B cell (primary cell): ENCODE results near the gene CCDC179. TPM values are rescaled to one million over a fixed set of nuclear protein-coding genes. Genes with fewer than 3 reads are reported as not detected.

Experiments used
- ATAC-seq: fragments of 200-7000 bp; cut with Tn5 transposase; one replicate; pipeline ENCODE4 v1.10.0; 2021; ENCODE audit warnings: low read depth, mild to moderate bottlenecking, moderate number of reproducible peaks, moderate library complexity
- CTCF ChIA-PET: fragments of 350-600 bp; sonication (Branson Sonifier 250); formaldehyde crosslinking; loops from one replicate; lab custom pipeline; 2021; ENCODE audit warnings: antibody characterized with exemption, inconsistent platforms; lab: Charles Lee
- POLR2A ChIA-PET: fragments of 350-600 bp; sonication (Branson Sonifier 250); formaldehyde crosslinking; loops from one replicate; lab custom pipeline; 2021; ENCODE audit warnings: antibody characterized with exemption; lab: Charles Lee
- DNase-seq: peaks from one replicate; pipeline ENCODE4 v3.0.0; 2013
- H2AFZ ChIP-seq: 2 replicates; pipeline ENCODE4 v1.6.1; 2012; ENCODE audit warnings: mild to moderate bottlenecking, low read depth, low read length; ENCODE audit not compliant: insufficient read depth, poor library complexity, severe bottlenecking
- H3K27ac ChIP-seq, 2 donors: 1 replicate in 1 of 2; 2 replicates in 1 of 2; pipeline ENCODE4 v1.5.1; 2012 to 2013; ENCODE audit warnings: low read length in 2 of 2, mild to moderate bottlenecking in 2 of 2, moderate library complexity in 1 of 2
- H3K27me3 ChIP-seq, 4 experiments: fragments of 200-600 bp in 1 of 4; sonication (generic) in 1 of 4; replicated peaks in 1 of 4; 1 replicate in 2 of 4; 2 replicates in 2 of 4; pipeline versions ENCODE4 v1.6.1 to v1.7.0; 2013 to 2016; ENCODE audit warnings: low read length in 3 of 4, mild to moderate bottlenecking in 2 of 4, mixed read lengths in 1 of 4, moderate library complexity in 1 of 4; ENCODE audit not compliant: insufficient read depth in 4 of 4, control insufficient read depth in 3 of 4; ENCODE audit errors: control extremely low read depth in 1 of 4
- H3K36me3 ChIP-seq, 2 experiments: replicated peaks in 1 of 2; 1 replicate in 1 of 2; 2 replicates in 1 of 2; pipeline versions ENCODE4 v1.6.1 to v1.7.1; 2013; ENCODE audit warnings: low read length in 1 of 2; ENCODE audit not compliant: insufficient read depth in 2 of 2, control insufficient read depth in 1 of 2; ENCODE audit errors: control extremely low read depth in 1 of 2, extremely low read depth in 1 of 2
- H3K4me1 ChIP-seq, 2 donors: fragments of 200-600 bp in 1 of 2; sonication (generic) in 1 of 2; 1 replicate in 1 of 2; 2 replicates in 1 of 2; pipeline versions ENCODE4 v1.5.1 to v1.6.1; 2013 to 2017; ENCODE audit warnings: low read length in 2 of 2; ENCODE audit not compliant: control insufficient read depth in 2 of 2, insufficient read depth in 2 of 2
- H3K4me2 ChIP-seq: replicated peaks from 2 replicates; pipeline ENCODE3; 2012; ENCODE audit warnings: mild to moderate bottlenecking, low read depth, low read length; ENCODE audit not compliant: poor library complexity, severe bottlenecking
- H3K4me3 ChIP-seq, 5 experiments: fragments of 200-600 bp in 1 of 5; sonication (generic) in 1 of 5; 1 replicate in 3 of 5; 2 replicates in 2 of 5; pipeline versions ENCODE4 v1.5.1 to v1.7.0; 2011 to 2016; ENCODE audit warnings: low read length in 4 of 5, mild to moderate bottlenecking in 4 of 5, low read depth in 2 of 5, control low read depth in 1 of 5, moderate library complexity in 1 of 5; ENCODE audit not compliant: insufficient read depth in 1 of 5; ENCODE audit errors: control extremely low read depth in 1 of 5, extremely low read depth in 1 of 5
- H3K79me2 ChIP-seq: fragments of 200-600 bp; sonication (generic); one replicate; pipeline ENCODE4 v1.6.0; 2016; ENCODE audit warnings: low read length; ENCODE audit not compliant: control insufficient read depth, insufficient read depth
- H3K9ac ChIP-seq: fragments of 200-600 bp; sonication (generic); 2 replicates; pipeline ENCODE4 v1.6.1; 2017; ENCODE audit warnings: mild to moderate bottlenecking, low read length, moderate library complexity
- H3K9me3 ChIP-seq, 3 donors: one replicate each; pipeline versions ENCODE4 v1.6.1 to v1.7.1; 2013; ENCODE audit warnings: low read length in 2 of 3; ENCODE audit not compliant: control insufficient read depth in 2 of 3, insufficient read depth in 1 of 3; ENCODE audit errors: control extremely low read depth in 1 of 3
- H4K20me1 ChIP-seq: 2 replicates; pipeline ENCODE4 v1.6.0; 2012; ENCODE audit warnings: mild to moderate bottlenecking, low read length; ENCODE audit not compliant: insufficient read depth, control insufficient read depth, poor library complexity, severe bottlenecking
- H3K27ac Mint-ChIP-seq: one replicate; pipeline ENCODE4 v1.8.0; 2021; ENCODE audit warnings: mixed read lengths
- H3K27me3 Mint-ChIP-seq: one replicate; pipeline ENCODE4 v1.8.0; 2021; ENCODE audit warnings: mixed read lengths
- H3K4me1 Mint-ChIP-seq: one replicate; pipeline ENCODE4 v1.8.0; 2021; ENCODE audit warnings: mixed read lengths
- H3K4me3 Mint-ChIP-seq: one replicate; pipeline ENCODE4 v1.8.0; 2021; ENCODE audit warnings: mixed read lengths
- H3K9me3 Mint-ChIP-seq: one replicate; pipeline ENCODE4 v1.8.0; 2022; ENCODE audit warnings: mixed read lengths; ENCODE audit not compliant: insufficient read depth
- EZH2 ChIP-seq: IDR thresholded peaks from 2 replicates; pipeline ENCODE4 v1.6.1; 2012; ENCODE audit warnings: borderline replicate concordance, low read depth, mild to moderate bottlenecking, moderate library complexity, low read length; ENCODE audit not compliant: insufficient read depth, poor library complexity, severe bottlenecking
- WGBS: methylation state at CpG from one replicate; pipeline ENCODE4 v1.1.5; 2013; ENCODE audit warnings: missing lambda C conversion rate; ENCODE audit not compliant: insufficient coverage; 5-methylcytosine and 5-hydroxymethylcytosine counted together
- intact Hi-C: fragments of 100-400 bp; cut with micrococcal nuclease; formaldehyde crosslinking; loops from one replicate; pipeline ENCODE4 v1.10.0; 2022
- polyA plus RNA-seq: library from polyadenylated mRNA; depleted of rRNA; stranded (reverse); fragments of >200 nt; gene quantifications from 2 replicates; pipeline ENCODE4 v1.2.3, GENCODE V29; 2012
- total RNA-seq, 2 donors: library from RNA; stranded (reverse); fragments of 120-200 nt in 1 of 2; gene quantifications; 1 replicate in 1 of 2; 2 replicates in 1 of 2; pipeline versions ENCODE4 v1.2.3 to v1.2.4, GENCODE V29; 2013 to 2022
- TF ChIP-seq, protein P1 (sequence below): fragments of 200-600 bp; IDR thresholded peaks from one replicate; pipeline ENCODE4 v1.8.0; 2022; ENCODE audit warnings: antibody characterized with exemption, mild to moderate bottlenecking

Gene CCDC179
- total and polyA plus RNA-seq, 2 donors (not counting 1 experiment from before 2014, with no cell fraction given): not detected

DNA sequence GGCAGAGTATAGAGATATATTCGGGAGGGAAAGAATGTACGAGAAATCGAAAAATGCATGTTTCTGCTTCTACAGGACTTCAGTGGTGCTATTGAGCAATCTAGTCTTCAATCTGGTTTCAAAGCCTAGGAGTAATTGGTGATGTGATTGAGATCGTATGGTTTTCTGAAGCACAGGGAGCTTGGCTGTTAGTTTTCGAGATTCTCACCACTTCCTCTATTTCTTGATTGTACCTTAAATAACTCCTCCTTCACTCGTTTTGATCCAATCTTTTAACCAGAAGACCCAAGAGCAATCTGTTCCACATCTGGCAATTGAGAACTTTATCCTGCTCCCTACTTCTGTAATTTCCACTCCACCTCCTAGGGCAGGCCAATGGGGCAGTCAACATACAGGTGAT lies 518 bp downstream of the CCDC179 start:
- Histone ChIP-seq H3K36me3 (no peaks in the 10 kb centered on the region), H2AFZ (no peak overlapping the region), H3K79me2 (no peaks in the 10 kb centered on the region), H3K27ac (no peak overlapping the region), H3K4me3 (no peak overlapping the region), H4K20me1 (no peaks in the 10 kb centered on the region), H3K9ac (no peak overlapping the region), H3K4me1 (no peaks in the 10 kb centered on the region), H3K4me2 (no peak overlapping the region), H3K9me3 (no peaks in the 10 kb centered on the region), H3K27me3 (no peaks in the 10 kb centered on the region)
- CTCF ChIA-PET: interaction anchor here (1.2 kb wide), 1 partner anchor 25 kb away, joined by 3 read pairs; no protein-coding TSS in a partner anchor
- WGBS: 73% methylated on average over 4 of the region's 6 CpGs
- no peaks in the 10 kb centered on the region for H3K27me3 Mint-ChIP-seq
- no peaks in the 10 kb centered on the region for H3K9me3 Mint-ChIP-seq
- H3K4me1 Mint-ChIP-seq: no peaks in the 10 kb centered on the region
- H3K4me3 Mint-ChIP-seq: no peak overlapping the region
- intact Hi-C loops: no loop called here
- H3K27ac Mint-ChIP-seq: no peak overlapping the region
- DNase-seq (no peak), ATAC-seq (no peak)
- TF ChIP-seq EZH2: no peak
- TF ChIP-seq, protein P1, sequence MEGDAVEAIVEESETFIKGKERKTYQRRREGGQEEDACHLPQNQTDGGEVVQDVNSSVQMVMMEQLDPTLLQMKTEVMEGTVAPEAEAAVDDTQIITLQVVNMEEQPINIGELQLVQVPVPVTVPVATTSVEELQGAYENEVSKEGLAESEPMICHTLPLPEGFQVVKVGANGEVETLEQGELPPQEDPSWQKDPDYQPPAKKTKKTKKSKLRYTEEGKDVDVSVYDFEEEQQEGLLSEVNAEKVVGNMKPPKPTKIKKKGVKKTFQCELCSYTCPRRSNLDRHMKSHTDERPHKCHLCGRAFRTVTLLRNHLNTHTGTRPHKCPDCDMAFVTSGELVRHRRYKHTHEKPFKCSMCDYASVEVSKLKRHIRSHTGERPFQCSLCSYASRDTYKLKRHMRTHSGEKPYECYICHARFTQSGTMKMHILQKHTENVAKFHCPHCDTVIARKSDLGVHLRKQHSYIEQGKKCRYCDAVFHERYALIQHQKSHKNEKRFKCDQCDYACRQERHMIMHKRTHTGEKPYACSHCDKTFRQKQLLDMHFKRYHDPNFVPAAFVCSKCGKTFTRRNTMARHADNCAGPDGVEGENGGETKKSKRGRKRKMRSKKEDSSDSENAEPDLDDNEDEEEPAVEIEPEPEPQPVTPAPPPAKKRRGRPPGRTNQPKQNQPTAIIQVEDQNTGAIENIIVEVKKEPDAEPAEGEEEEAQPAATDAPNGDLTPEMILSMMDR: no peak
- POLR2A ChIA-PET: no interaction called here

DNA sequence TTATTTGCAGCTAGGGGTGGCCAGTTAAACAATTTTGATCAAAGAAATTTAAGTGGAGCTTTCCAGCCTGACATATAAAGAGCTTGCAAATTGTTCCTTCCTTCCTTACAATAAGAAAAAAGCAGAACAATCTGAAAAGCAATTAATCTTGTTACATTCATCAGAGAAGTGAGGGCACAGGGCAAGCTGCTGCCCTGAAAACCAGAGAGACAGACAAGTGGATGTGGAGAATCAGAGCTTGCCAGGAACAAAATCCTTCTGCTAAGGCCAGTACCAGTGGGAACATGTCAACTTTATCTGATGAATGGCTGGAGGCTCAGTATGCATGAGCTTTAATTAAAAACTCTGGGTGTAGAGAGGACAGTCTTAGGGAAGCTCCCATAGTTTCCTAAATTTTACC lies 8.8 kb downstream of the CCDC179 start:
- TF ChIP-seq, protein P1: no peak
- TF ChIP-seq EZH2: no peak
- POLR2A ChIA-PET: no interaction called here
- Histone ChIP-seq H3K36me3 (no peaks in the 10 kb centered on the region), H3K27me3 (no peaks in the 10 kb centered on the region), H3K4me3 (no peak overlapping the region), H2AFZ (no peak overlapping the region), H3K4me2 (no peak overlapping the region), H3K9me3 (no peaks in the 10 kb centered on the region), H3K79me2 (no peaks in the 10 kb centered on the region), H3K27ac (no peak overlapping the region), H3K4me1 (no peaks in the 10 kb centered on the region), H3K9ac (no peak overlapping the region), H4K20me1 (no peaks in the 10 kb centered on the region)
- Mint-ChIP-seq H3K9me3 (peaks cover 5% of the 10 kb centered on the region), H3K4me1 (no peaks in the 10 kb centered on the region), H3K27me3 (no peaks in the 10 kb centered on the region), H3K27ac (no peak overlapping the region), H3K4me3 (no peak overlapping the region)
- ATAC-seq (no peak), DNase-seq (no peak)
- CTCF ChIA-PET: interaction anchor here (0.5 to 1.0 kb wide), 2 partner anchors 12 to 71 kb away, joined by 3 to 4 read pairs; no protein-coding TSS in a partner anchor
- intact Hi-C loops: no loop called here
